HCT116 (cell line): ENCODE data around the gene BICDL2. TPM values are rescaled to one million over a fixed set of nuclear protein-coding genes. Genes with fewer than 3 reads are reported as not detected.
A peak's percentile ranks its signal among the peaks of the same experiment; 100 is the strongest.

Experiments
- ATAC-seq: fragments of 200-7000 bp; cut with Tn5 transposase; 2 replicates; pipeline ENCODE4 v1.9.1; 2020; ENCODE audit warnings: mild to moderate bottlenecking, moderate library complexity
- BruUV-seq: library from RNA; stranded (reverse); fragments of 400-500 nt; replicated peaks from 2 replicates; lab custom pipeline; 2021; lab: Mats Ljungman, UMichigan
- CTCF ChIA-PET: fragments of 300-600 bp; sonication (Branson Sonifier 250); formaldehyde crosslinking; loops from one replicate; lab custom pipeline; 2021; ENCODE audit warnings: antibody characterized with exemption; lab: Charles Lee
- POLR2A ChIA-PET: fragments of 300-600, 350-600 bp; sonication (Branson Sonifier 250); formaldehyde crosslinking; loops from one replicate; lab custom pipeline; 2021; ENCODE audit warnings: antibody characterized with exemption; lab: Charles Lee
- RAD21 ChIA-PET, 2 experiments: fragments of 300-600 bp; sonication (Branson Sonifier 250); formaldehyde crosslinking; loops; one replicate each; lab custom pipeline; 2023; ENCODE audit warnings: low total read pairs in 2 of 2; ENCODE audit not compliant: uncharacterized antibody in 2 of 2, unreplicated experiment in 2 of 2, low non-redundant PET in 1 of 2; lab: Charles Lee
- DNase-seq: peaks from one replicate; pipeline ENCODE4 v3.0.0-alpha.2; 2010; ENCODE audit warnings: low read depth, low spot score
- H2AFZ ChIP-seq: fragments of 200-600 bp; shearing (Covaris generic), sonication (generic); 2 replicates; pipeline ENCODE4 v1.6.1; 2017; ENCODE audit warnings: low read depth, mixed run types, mixed read lengths, antibody characterized with exemption, low read length; ENCODE audit not compliant: poor library complexity, severe bottlenecking
- H3K27ac ChIP-seq: 2 replicates; pipeline ENCODE4 v1.5.1; 2012; ENCODE audit warnings: low read depth, low read length
- H3K27me3 ChIP-seq: fragments of 200-600 bp; sonication (generic); 2 replicates; pipeline ENCODE4 v1.6.1; 2016; ENCODE audit warnings: mixed run types, low read length, mixed read lengths; ENCODE audit not compliant: insufficient read depth
- H3K36me3 ChIP-seq, 2 experiments: fragments of 200-500 bp in 1 of 2; fragments of 200-600 bp in 1 of 2; sonication (Bioruptor generic) in 1 of 2; sonication (generic) in 1 of 2; 2 replicates each; pipeline versions ENCODE4 v1.5.1 to v1.6.1; 2014 to 2016; ENCODE audit warnings: low read length in 2 of 2, inconsistent platforms in 1 of 2, mixed read lengths in 1 of 2, mixed run types in 1 of 2; ENCODE audit not compliant: insufficient read depth in 2 of 2, control insufficient read depth in 1 of 2
- H3K4me1 ChIP-seq, 2 experiments: fragments of 200-600 bp in 1 of 2; sonication (generic) in 1 of 2; 2 replicates each; pipeline versions ENCODE4 v1.5.1 to v1.6.1; 2012 to 2017; ENCODE audit warnings: low read length in 2 of 2, inconsistent platforms in 1 of 2, mild to moderate bottlenecking in 1 of 2, mixed read lengths in 1 of 2, mixed run types in 1 of 2, moderate library complexity in 1 of 2; ENCODE audit not compliant: insufficient read depth in 2 of 2, control insufficient read depth in 1 of 2
- H3K4me2 ChIP-seq: fragments of 200-600 bp; sonication (generic); 2 replicates; pipeline ENCODE4 v1.6.1; 2017; ENCODE audit warnings: mixed run types, low read length, mixed read lengths
- H3K4me3 ChIP-seq, 2 experiments: fragments of 200-600 bp in 1 of 2; sonication (generic) in 1 of 2; replicated peaks in 1 of 2; 2 replicates each; pipeline ENCODE4 v1.5.1; 2011 to 2016; ENCODE audit warnings: low read length in 2 of 2, control low read depth in 1 of 2, low read depth in 1 of 2, mild to moderate bottlenecking in 1 of 2, mixed read lengths in 1 of 2, mixed run types in 1 of 2
- H3K79me2 ChIP-seq: fragments of 200-600 bp; sonication (generic); 2 replicates; pipeline ENCODE4 v1.6.1; 2017; ENCODE audit warnings: mild to moderate bottlenecking, mixed run types, low read length, moderate library complexity, mixed read lengths; ENCODE audit not compliant: insufficient read depth
- H3K9ac ChIP-seq: fragments of 200-600 bp; sonication (generic); 2 replicates; pipeline ENCODE4 v1.6.1; 2016; ENCODE audit warnings: low read length, mixed read lengths
- H3K9me2 ChIP-seq: fragments of 200-600 bp; sonication (generic), shearing (Covaris generic); 2 replicates; pipeline ENCODE4 v1.6.1; 2017; ENCODE audit warnings: mixed run types, mild to moderate bottlenecking, moderate library complexity; ENCODE audit not compliant: insufficient read depth
- H3K9me3 ChIP-seq, 2 experiments: fragments of 200-500 bp in 1 of 2; fragments of 200-600 bp in 1 of 2; sonication (Bioruptor generic) in 1 of 2; sonication (generic) in 1 of 2; 2 replicates each; pipeline ENCODE4 v1.6.1; 2014 to 2017; ENCODE audit warnings: low read length in 2 of 2, mixed read lengths in 2 of 2, inconsistent platforms in 1 of 2, low read depth in 1 of 2, mild to moderate bottlenecking in 1 of 2, mixed run types in 1 of 2, moderate library complexity in 1 of 2; ENCODE audit not compliant: control insufficient read depth in 1 of 2, insufficient read depth in 1 of 2
- H4K20me1 ChIP-seq: fragments of 200-600 bp; sonication (generic), shearing (Covaris generic); 2 replicates; pipeline ENCODE4 v1.6.1; 2017; ENCODE audit warnings: mixed run types, mild to moderate bottlenecking, moderate library complexity; ENCODE audit not compliant: insufficient read depth
- ATF3 ChIP-seq: IDR thresholded peaks from 2 replicates; pipeline ENCODE4 v1.6.1; 2012
- CBX3 ChIP-seq: IDR thresholded peaks from 2 replicates; pipeline ENCODE4 v1.6.1; 2012; ENCODE audit warnings: low read depth
- CTCF ChIP-seq, 3 experiments: fragments of 200-600 bp in 1 of 3; sonication (generic) in 1 of 3; IDR thresholded peaks in 2 of 3; conservative IDR thresholded peaks in 1 of 3; 2 replicates each; pipeline ENCODE4 v1.5.1; 2012 to 2017; ENCODE audit warnings: low read depth in 2 of 3, low read length in 2 of 3, antibody characterized with exemption in 1 of 3, borderline replicate concordance in 1 of 3, control low read depth in 1 of 3, mild to moderate bottlenecking in 1 of 3, mixed read lengths in 1 of 3, mixed run types in 1 of 3, moderate library complexity in 1 of 3; ENCODE audit not compliant: insufficient read depth in 1 of 3
- EGR1 ChIP-seq: IDR thresholded peaks from 2 replicates; pipeline ENCODE4 v1.6.1; 2012; ENCODE audit warnings: low read depth
- ELF1 ChIP-seq: IDR thresholded peaks from 2 replicates; pipeline ENCODE4 v1.6.1; 2012; ENCODE audit warnings: low read depth, borderline replicate concordance
- EZH2phosphoT487 ChIP-seq: fragments of 200-600 bp; IDR thresholded peaks from 2 replicates; pipeline ENCODE4 v1.6.1; 2018; ENCODE audit warnings: antibody characterized with exemption, borderline replicate concordance
- FOSL1 ChIP-seq: IDR thresholded peaks from 2 replicates; pipeline ENCODE4 v1.6.1; 2012; ENCODE audit warnings: low read depth
- RAD21 ChIP-seq: IDR thresholded peaks from 2 replicates; pipeline ENCODE4 v1.6.1; 2012; ENCODE audit warnings: low read depth, mild to moderate bottlenecking
- intact Hi-C: fragments of 100-400 bp; cut with micrococcal nuclease; formaldehyde crosslinking; loops from 2 replicates; pipeline ENCODE4 v1.10.0; 2022
- total RNA-seq: library from RNA; stranded (reverse); gene quantifications from one replicate; pipeline ENCODE4 v1.2.1, GENCODE V29; 2021; ENCODE audit not compliant: unreplicated experiment
- TF ChIP-seq, protein P1 (sequence below): IDR thresholded peaks from 2 replicates; pipeline ENCODE4 v1.6.1; 2012; ENCODE audit warnings: low read depth

Gene BICDL2
- total RNA-seq, 1 experiment from 2014 or later = 21.3 TPM

DNA sequence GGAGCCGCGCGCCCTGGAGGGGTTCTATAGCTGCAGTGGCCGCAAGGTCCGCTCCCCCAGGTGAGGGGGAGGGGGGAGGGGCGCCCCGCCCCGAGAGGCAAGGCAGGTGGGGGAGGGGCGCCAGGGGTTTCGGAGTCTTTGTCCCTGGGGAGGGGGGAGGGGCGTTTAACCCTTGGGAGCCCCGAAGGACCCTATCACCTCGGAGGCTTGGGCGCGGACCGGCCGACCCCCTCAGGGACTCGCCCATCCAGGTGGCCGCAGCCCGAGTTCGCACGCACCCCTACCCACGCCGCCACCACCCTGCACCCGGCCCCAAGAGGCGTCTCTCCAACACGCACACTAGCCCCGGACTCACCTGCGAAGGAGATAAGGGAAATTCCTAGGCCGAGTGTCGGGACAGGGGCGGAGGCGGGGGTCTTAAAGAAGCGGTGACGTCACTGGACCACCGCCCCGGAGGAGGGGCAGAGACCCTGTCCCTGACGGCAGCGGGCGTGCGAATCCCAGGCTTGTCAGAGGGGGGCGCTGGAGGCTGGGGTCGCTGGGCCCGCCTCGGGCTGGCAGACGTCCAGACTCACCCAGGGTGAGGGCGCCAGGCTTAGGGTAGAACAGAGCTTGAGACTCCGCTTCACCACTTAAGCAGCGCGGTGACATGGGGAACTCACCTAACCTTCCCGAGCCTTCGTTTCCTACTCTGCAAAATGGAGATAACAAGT is 18.8 kb downstream of the BICDL2 start, which contains the start of gene CLDN6:
TSS of gene CLDN6 (minus strand) at position 390 of the 713 bp plus-strand sequence. CDS start 2,162 bp downstream, outside the sequence.
- ATAC-seq (no peak), DNase-seq (no peak)
- POLR2A ChIA-PET = interaction anchor here (8.2 kb wide), 1 partner anchor 13 kb away, joined by 188 read pairs; no protein-coding TSS in a partner anchor
- Histone ChIP-seq H3K4me2 (peak within 1 kb of the TSS; percentile 12; the same call in 1 of the 2 replicates), H2AFZ (no peak within 1 kb of the TSS), H3K27me3 (no peaks in the 10 kb centered on the region), H3K9me2 (no peaks in the 10 kb centered on the region), H3K9me3 (no peaks in the 10 kb centered on the region), H4K20me1 (no peaks in the 10 kb centered on the region), H3K9ac (no peak within 1 kb of the TSS), H3K36me3 (peaks cover 0 to 15% of the 10 kb centered on the region in 2 experiments; a peak in 1 of 4 replicates), H3K4me3 (no peak within 1 kb of the TSS), H3K79me2 (peaks cover 16% of the 10 kb centered on the region; the same call in 1 of the 2 replicates), H3K27ac (no peak within 1 kb of the TSS; the same call in 1 of the 2 replicates), H3K4me1 (peaks cover 33 to 70% of the 10 kb centered on the region in 2 experiments)
- peak in 2 of 3 experiments; percentile 49 to 56; a peak in 4 of 6 replicates for TF ChIP-seq CTCF (IDR thresholded peaks at IDR 0.05 in 2 of 3, conservative IDR thresholded peaks at IDR 0.05 in 1 of 3; ENCODE audit: borderline replicate concordance in 1 of 3, insufficient read depth in 1 of 3, low read depth in 2 of 3, low read length in 2 of 3)
- TF ChIP-seq EZH2phosphoT487 = no peak
- intact Hi-C loops = no loop called here
- no TSS peak for BruUV-seq
- CTCF ChIA-PET = interaction anchor here (6.1 kb wide), 1 partner anchor 14 kb away, joined by 39 read pairs; no protein-coding TSS in a partner anchor
- RAD21 ChIA-PET = no interaction called here

DNA sequence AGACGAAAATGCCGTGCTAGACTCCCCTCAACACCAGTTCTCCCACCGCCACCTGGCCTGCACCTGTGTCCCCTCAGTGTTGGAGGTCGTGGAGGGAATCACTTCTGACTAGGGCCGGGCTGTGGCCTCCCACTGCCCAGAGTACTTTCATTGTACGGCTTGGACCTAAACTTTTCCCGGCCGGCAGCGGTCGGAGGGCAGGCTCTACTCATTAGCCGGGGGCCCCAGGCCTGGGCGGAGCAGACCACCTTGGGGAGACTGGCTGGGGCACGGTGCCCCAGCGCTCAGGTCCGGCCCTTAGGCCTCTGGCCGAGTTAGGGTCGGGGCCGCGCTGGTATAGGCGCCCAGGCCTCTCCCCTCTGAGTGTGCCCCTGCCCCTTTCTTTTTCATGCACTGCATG is 19.4 kb downstream of the BICDL2 start:
- Histone ChIP-seq H2AFZ (no peak overlapping the region), H3K9ac (no peak overlapping the region), H3K79me2 (peaks cover 16% of the 10 kb centered on the region; the same call in 1 of the 2 replicates), H3K36me3 (peaks cover 0 to 10% of the 10 kb centered on the region in 2 experiments; a peak in 1 of 4 replicates), H3K4me2 (no peak overlapping the region), H3K9me3 (no peaks in the 10 kb centered on the region), H4K20me1 (no peaks in the 10 kb centered on the region), H3K27ac (no peak overlapping the region)
- no peak for DNase-seq
- RAD21 ChIA-PET = no interaction called here
- intact Hi-C loops = no loop called here
- POLR2A ChIA-PET = interaction anchor here (8.2 kb wide), 1 partner anchor 12 kb away, joined by 188 read pairs; no protein-coding TSS in a partner anchor
- TF ChIP-seq EGR1 (no peak), ATF3 (no peak), RAD21 (no peak), ELF1 (no peak), CBX3 (no peak), FOSL1 (no peak)
- TF ChIP-seq, protein P1, sequence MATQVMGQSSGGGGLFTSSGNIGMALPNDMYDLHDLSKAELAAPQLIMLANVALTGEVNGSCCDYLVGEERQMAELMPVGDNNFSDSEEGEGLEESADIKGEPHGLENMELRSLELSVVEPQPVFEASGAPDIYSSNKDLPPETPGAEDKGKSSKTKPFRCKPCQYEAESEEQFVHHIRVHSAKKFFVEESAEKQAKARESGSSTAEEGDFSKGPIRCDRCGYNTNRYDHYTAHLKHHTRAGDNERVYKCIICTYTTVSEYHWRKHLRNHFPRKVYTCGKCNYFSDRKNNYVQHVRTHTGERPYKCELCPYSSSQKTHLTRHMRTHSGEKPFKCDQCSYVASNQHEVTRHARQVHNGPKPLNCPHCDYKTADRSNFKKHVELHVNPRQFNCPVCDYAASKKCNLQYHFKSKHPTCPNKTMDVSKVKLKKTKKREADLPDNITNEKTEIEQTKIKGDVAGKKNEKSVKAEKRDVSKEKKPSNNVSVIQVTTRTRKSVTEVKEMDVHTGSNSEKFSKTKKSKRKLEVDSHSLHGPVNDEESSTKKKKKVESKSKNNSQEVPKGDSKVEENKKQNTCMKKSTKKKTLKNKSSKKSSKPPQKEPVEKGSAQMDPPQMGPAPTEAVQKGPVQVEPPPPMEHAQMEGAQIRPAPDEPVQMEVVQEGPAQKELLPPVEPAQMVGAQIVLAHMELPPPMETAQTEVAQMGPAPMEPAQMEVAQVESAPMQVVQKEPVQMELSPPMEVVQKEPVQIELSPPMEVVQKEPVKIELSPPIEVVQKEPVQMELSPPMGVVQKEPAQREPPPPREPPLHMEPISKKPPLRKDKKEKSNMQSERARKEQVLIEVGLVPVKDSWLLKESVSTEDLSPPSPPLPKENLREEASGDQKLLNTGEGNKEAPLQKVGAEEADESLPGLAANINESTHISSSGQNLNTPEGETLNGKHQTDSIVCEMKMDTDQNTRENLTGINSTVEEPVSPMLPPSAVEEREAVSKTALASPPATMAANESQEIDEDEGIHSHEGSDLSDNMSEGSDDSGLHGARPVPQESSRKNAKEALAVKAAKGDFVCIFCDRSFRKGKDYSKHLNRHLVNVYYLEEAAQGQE = no peak
- TF ChIP-seq, all 23 proteins: peak for 0
- Histone ChIP-seq H3K9me2 (no peaks in the 10 kb centered on the region), H3K4me1 (peaks cover 33 to 70% of the 10 kb centered on the region in 2 experiments), H3K27me3 (no peaks in the 10 kb centered on the region), H3K4me3 (no peak overlapping the region)
- CTCF ChIA-PET = no interaction called here
- no TSS peak for BruUV-seq
- ATAC-seq = no peak
